GM19351 (cell line): Measurements from ENCODE around the gene CCDC6.
"Not testable (repeated sequence)": the region's sequence is repeated elsewhere in the genome, so short reads cannot be mapped to it uniquely, and the experiment has no call there.

Source experiments
- ATAC-seq: cut with Tn5 transposase; IDR thresholded peaks from one replicate; pipeline ENCODE4 v1.9.1; 2021; ENCODE audit warnings: mild to moderate bottlenecking, moderate library complexity; ENCODE audit not compliant: unreplicated experiment

Gene CCDC6

GRCh38 chr10:59905731-59906416 is 482 bp downstream of the CCDC6 start:
- ATAC-seq: peak; percentile 2

GRCh38 chr10:59905066-59905730 is 1.2 kb downstream of the CCDC6 start:
- peak; percentile 48 for ATAC-seq

GRCh38 chr10:59904426-59905065 is 1.8 kb downstream of the CCDC6 start:
- ATAC-seq: no peak

- no peak for ATAC-seq
Measured at GRCh38 chr10:59903871-59904270, 2.5 kb downstream of the CCDC6 start.

- no peak for ATAC-seq
Measured at GRCh38 chr10:59902016-59902415, 4.3 kb downstream of the CCDC6 start.

- ATAC-seq: no peak
Measured at GRCh38 chr10:59901470-59901869, 4.9 kb downstream of the CCDC6 start.

- no peak for ATAC-seq
Measured at GRCh38 chr10:59900048-59900727, 6.2 kb downstream of the CCDC6 start.

GRCh38 chr10:59898125-59898835 is 8.1 kb downstream of the CCDC6 start:
- ATAC-seq: no peak

- no peak for ATAC-seq
Measured at GRCh38 chr10:59896191-59896590, 10.2 kb downstream of the CCDC6 start.

- ATAC-seq: no peak
Measured at GRCh38 chr10:59895629-59896116, 10.7 kb downstream of the CCDC6 start.

- no peak for ATAC-seq
Measured at GRCh38 chr10:59894114-59894513, 12.2 kb downstream of the CCDC6 start.

- no peak for ATAC-seq
Measured at GRCh38 chr10:59892697-59893096, 13.7 kb downstream of the CCDC6 start.

GRCh38 chr10:59891936-59892335 is 14.4 kb downstream of the CCDC6 start:
- ATAC-seq: no peak

- ATAC-seq: peak; percentile 45
Measured at GRCh38 chr10:59891349-59891748, 15.0 kb downstream of the CCDC6 start.

- no peak for ATAC-seq
Measured at GRCh38 chr10:59888781-59889435, 17.4 kb downstream of the CCDC6 start.

- ATAC-seq: no peak
Measured at GRCh38 chr10:59887972-59888640, 18.2 kb downstream of the CCDC6 start.

- no peak for ATAC-seq
Measured at GRCh38 chr10:59887006-59887405, 19.4 kb downstream of the CCDC6 start.

GRCh38 chr10:59885430-59886134 is 20.8 kb downstream of the CCDC6 start:
- ATAC-seq: peak; percentile 72

GRCh38 chr10:59884893-59885292 is 21.5 kb downstream of the CCDC6 start:
- not testable (repeated sequence) for ATAC-seq
